Amygdala (tissue), 56 donors: ENCODE data around the gene HSPD1.
"Not testable (repeated sequence)": the region's sequence is repeated elsewhere in the genome, so short reads cannot be mapped to it uniquely, and the experiment has no call there.

Experiments
- DNase-seq, 56 donors: peaks; one replicate each; lab custom pipeline; 2025; lab: John Stamatoyannopoulos, UW

HSPD1 gene

DNA sequence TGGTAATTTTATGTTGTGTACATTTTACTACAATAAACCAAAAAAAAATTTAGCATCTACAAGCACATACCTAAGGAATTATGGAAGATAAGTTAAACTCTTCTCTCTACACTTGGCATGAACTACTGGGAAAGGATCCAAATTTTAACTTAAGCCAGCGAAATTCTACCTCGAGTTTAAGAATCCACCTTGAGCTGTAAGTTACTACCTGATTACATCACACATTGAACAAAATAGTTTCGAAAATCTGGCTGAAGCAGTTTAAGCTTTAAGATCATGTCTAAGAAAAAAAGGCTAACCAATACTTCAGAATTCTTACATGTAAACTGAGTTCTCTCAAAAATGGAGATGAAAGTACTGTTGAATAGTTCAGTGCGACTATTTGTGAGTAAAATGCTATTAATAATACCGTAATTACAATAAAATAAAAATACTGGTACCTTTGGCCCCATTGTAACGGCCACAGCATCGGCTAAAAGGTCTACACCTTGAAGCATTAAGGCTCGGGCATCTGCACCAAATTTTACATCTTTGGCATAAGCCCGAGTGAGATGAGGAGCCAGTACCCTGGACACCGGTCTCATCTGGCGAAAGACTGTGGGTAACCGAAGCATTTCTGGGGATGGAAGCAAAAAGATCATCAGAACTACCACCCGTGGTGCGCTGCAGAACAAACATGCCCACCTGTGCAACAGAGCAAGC, 1.3 kb downstream of the HSPD1 start:
- DNase-seq = no peak

DNA sequence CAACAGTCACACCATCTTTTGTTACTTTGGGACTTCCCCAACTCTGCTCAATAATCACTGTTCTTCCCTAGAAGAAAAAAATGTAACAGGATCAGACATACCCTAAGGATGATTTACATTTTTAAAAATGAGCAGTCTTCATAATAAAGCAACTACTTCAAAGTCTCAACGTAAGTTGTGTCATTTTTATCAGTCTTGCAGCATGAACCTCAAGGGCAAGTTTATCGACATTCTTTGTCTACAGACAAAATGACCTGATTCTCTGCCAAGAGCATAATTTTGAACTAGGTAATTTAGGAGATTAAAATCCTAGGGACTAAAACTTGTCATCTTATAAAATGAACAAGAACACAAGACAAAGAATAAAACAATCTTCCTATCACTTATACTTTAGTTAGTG, 2.3 kb downstream of the HSPD1 start:
- DNase-seq = no peak

DNA sequence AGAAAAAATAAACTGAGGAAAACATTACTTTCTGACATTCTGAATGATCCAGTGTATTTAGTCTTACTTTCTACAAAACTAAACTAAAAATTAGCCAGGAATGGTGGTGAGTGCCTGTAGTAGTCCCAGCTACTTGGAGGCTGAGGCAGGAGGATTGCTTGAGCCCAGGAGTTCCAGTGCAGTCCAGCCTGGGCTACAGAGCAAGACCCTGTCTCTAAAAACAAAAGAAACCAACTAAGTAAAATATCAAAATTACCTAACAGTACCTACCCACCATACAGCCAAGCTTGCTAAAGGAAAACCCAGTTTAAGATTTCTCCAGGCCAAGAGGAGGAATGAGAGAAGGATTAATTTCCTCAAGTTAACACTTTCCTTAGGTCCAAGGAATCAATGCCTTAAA, 2.9 kb downstream of the HSPD1 start:
- no peak for DNase-seq

DNA sequence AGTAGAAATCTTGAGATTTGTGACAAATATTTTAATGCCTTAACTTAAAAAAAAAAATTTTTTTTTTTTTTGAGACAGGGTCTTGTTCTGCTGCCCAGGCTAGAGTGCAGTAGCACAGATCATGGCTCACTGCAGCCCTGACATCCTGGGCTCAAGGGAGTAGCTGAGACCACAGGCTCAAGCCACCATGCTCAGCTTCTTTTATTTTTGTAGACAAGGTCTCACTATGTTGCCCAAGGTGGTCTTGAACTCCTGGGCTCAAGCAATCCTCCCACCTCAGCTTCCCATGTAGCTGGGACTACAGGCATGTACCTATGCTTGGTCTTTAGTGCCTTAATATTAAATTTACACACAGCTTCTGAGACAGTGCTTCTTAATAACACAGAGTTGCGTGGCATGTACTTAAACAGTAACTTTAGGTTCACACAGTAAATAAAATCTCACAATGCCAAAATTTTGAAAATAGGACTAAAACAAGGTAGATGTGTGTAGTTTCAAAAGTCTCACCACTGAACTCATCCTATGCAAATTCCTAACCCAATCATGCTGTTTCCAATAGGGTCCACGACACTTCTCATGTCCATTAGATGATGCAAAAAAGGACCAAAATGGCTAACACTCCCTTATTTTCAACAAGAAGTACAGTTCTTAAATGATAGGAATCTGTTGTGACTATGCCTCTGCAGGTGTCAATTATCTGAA, 4.1 kb downstream of the HSPD1 start:
- no peak for DNase-seq

DNA sequence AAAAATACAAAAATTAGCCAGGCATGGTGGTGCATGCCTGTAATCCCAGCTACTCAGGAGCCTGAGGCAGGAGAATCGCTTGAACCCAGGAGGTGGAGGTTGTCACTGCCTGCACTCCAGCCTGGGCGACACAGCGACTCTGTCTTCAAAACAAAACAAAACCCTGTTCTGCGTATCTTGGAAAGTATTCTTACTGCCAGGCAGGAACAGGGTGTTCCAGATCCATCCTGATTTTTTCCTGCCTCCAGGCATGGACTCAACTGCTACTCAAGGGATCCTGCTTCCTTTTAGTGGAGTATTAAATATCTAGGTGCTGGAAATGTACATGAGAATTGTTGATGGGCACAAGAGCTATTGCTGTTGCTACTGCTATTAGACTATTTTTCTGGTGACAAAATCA, 12.3 kb downstream of the HSPD1 start:
- no peak for DNase-seq

DNA sequence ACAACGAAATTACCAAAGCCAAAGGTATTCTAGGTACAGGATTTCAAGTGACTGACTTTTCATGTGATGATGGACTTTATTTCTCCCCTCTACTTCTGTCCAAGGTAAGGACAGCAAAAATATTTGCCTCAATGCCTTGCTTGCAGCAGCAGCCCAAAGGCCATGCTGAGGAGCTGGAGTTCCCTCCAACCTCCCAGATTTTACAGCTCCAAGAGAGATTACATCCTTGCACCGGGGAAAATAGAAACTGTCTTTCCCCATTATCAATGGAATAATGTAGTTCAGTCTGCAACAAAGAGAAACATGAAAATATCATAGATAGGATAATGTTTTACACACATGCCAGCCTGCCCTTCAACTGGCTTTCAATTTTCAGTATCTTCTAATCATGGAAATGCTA, 13.5 kb downstream of the HSPD1 start:
- no peak for DNase-seq

DNA sequence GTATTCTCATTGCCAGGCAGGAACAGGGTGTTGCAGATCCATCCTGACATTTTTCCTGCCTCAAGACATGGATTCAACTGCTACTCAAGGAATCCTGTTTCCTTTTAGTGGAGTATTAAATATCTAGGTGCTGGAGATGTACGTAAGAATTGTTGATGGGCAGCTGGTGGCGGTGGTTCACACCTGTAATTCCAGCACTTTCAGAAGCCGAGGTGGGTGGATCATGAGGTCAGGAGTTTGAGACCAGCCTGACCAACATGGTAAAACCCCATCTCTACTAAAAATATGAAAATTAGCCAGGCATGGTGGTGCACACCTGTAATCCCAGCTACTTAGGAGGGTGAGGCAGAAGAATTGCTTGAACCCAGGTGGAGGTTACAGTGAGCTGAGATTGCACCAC, 15.4 kb downstream of the HSPD1 start:
- DNase-seq = not testable (repeated sequence)

DNA sequence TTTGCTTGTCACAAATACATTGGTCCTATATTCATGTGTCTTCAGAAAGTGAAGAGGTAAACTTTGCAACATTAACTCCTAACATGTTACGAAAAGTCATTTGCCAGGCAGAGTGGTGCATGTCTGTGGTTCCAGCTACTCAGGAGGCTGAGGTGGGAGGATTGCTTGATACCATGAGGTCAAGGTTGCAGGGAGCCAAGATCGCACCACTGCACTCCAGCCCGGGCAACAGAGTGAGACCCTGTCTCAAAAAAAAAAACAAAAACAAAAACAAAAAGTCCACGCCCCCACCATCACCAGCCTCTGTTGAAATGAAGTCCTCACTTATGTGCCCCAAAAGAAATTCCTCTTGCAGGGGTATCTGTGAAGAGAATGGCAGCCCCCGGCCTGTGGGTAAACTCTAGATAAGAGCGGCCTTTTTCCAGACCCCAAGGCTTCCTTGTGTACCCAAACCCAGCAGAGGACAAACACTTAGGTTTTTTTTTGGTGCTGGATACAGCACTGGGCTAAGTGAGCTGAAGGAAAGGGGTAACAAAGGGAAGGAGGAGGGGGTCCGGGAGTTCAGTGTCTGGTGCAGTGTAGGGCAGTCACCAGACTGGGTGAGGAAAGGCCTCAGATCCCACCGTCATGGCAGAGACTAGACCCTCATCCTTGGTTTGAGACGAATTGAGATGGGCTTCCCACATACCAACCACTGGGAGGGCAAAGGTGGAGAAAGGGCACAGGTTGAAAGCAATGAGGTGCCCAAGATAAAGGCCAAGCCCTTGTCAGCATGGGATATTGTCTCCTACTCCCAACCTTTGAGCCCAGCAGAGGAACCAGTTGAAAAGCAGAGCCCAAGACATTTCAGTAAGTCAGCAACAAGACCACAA, 19.2 kb downstream of the HSPD1 start:
- DNase-seq = no peak

DNA sequence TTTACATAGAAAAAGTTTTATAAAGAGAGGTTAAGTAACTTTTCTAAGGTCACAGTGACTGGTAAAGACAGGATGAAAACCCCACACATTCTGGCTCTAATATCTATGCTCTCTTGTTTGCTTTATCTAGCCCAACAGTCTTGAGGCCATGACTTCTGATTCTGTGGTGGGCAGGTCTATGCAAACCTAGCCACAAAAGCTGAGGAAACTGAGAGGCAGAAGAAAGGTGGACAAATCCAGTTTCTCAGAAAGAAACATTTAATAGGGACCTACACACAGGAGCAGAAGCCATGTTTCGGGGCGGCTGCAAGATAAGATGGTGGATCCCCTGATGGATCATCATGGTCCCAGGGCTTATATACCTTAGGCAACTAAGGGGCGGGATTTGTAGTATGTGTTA, 21.8 kb downstream of the HSPD1 start:
- no peak for DNase-seq

DNA sequence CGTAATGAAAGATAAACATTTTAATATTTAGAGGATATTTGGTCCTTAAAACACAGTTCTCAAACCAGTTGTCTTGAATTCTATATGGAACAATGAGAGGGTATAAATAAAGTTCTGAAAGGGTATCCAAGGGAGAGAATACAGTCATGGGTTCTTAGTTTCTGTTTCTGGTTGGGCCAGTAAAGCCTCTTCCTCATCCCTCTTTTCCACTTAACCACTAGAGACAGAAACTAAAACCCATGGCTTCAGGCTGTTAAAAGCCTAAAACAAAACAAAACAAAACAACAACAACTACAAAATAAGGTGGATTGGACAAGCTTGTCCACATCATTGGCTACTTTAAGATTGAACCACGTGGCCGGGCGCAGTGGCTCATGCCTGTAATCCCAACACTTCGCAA, 27.5 kb downstream of the HSPD1 start:
- DNase-seq = no peak

DNA sequence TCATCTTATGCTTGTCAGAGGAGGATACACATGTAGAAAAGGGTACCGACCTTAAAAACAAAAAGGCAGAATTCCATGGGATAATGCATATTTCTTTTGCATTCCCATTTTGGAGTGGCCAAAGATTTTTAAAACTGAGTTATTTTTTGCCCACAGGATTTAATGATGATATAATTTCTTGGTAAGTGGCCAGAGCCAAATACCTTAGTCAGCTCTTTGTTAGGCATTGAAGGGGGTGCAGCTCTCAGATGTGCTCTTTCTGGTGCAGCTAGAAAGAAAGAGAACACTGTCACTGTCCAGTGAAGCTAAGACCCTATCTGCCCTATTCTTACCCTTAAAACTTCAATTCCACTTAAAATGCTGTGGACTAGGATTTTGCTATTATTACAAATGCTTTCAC, 35.5 kb downstream of the HSPD1 start:
- DNase-seq = no peak

DNA sequence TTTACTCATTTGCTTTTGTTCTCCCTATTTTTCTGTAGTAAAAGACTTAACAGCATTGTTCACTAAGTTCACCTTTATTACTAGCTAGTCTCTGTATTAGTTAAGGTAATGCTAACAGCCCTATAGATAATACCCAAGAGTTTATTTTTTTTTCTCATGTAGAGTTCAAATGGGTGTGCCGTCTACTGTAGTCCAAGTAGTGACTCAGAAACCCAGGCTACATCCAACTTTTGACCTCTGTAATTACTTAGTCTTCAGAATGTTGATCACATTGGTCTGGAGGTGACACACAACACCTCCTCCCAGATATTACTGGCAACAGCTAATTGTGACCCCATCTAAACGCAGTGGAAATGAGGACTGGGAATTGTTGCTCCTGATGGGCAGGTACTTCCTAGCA, 38.6 kb downstream of the HSPD1 start:
- DNase-seq = no peak

DNA sequence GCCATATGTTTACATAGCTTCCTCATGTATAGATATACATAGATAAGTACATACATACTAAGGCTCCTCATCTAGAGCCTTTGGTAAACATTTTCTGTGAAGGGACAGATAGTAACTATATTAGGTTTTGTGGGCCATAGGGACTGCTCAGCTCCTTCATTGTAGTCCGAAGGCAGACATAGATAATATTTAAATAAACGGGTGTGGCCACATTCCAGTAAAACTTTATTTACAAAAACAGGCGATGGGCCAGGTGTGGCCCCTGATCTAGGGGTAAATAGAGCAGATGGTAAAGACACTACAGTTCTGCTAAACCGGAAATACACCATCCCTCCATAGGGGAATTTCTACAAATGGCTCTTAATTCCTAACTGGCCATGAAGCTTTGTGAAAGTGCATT, 39.0 kb downstream of the HSPD1 start:
- DNase-seq = no peak

DNA sequence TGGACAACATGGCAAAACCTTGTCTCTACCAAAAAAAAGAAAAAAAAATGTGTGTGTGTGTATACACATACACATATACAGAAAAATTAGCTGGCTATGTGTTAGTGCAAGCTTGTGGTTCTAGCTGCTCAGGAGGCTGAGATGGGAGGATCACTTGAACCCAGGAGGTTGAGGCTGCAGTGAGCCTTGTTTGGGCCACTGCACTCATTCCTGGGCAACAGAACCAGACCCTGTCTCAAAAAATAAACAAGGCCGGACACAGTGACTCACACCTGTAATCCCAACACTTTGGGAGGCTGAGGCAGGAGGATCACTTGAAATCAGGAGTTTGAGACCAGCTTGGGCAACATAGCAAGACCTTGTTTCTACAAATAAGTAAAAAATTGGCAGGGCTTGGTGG, 44.2 kb downstream of the HSPD1 start:
- DNase-seq = no peak

DNA sequence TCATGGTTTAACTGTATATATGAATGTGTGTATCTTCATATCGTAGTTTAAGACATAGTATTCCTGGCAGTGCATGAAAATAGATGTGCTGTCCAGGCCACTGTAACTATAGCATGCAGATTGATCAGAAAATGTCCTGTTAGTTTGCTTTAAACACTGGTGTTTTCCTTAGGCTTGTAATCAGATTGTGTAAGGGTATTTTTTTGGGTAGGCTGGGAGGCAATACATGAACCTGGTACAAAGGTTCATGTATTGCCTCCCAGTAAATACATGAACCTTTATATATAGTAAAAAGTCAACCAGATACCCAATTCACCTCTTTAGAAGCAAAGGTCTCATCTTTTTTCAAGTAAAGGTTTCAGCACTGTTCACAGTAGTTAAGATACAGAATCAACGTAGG, 44.7 kb downstream of the HSPD1 start:
- no peak for DNase-seq

DNA sequence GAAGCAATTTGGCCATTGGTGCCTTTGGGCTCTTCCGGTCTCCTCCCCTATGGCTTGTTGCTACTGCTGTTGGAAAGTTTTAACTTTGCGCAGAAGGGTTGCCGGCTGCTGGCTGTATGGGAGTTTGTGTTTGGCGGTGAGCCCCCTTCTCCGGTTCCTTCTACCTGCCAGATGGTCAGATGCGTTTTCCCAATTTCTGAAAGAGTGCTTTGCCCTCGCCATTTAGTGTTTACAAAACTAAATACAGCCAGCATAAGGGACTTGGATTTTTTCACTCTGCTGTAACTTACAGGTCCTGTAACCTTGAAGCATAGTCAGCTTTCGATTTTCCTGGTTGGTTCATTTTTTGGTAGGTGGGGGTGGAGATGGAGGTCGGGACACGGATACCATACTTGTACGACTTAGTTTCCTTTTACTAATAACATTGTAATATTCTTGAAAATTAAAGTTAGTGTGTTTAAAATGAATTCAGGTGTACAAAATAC, 45.7 kb downstream of the HSPD1 start:
- DNase-seq = peak in 7 of 56 donors; percentile 32 to 70 (median 56)

DNA sequence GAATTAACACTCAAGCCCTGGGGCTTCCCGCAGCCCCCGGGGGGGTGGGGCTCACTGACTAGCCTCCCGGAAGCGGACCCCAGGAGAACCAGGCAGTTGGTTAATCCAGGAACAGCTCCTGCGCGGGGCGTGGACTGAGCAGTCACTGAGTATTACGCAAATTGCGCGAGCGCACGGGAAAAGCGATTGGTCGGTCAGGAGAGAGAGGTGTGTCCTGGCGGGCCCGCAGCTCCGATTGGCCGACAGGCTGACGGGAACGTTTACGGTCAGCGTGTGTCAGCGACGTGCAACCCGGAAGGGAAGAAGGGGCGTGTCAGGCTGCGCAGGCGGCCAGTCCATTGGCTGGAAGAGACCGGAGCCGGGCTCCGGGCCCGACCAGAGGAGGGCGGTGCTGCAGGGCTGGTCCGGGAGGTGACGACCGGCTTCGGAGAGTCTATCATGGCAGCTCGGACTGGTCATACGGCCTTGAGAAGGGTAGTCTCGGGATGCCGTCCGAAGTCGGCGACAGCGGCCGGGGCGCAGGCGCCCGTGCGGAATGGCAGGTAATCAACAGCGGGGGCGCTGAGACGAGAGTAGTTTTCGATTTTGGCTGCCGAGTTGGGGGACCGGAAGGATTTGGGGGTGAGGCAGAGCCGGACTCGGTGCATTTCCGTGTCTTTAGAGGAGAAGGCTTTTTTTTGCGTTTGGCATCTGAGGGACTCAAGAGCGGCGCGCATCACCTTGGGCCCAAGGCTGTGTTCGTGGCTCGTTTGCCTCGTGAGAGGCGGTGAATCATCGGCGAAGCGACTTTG, 46.3 kb downstream of the HSPD1 start, which contains the start of gene COQ10B:
TSS of gene COQ10B (plus strand) at position 430 of the 791 bp plus-strand sequence. CDS start at position 439, 9 bp downstream.
- peak; percentile 80 to 100 (median 99) for DNase-seq

DNA sequence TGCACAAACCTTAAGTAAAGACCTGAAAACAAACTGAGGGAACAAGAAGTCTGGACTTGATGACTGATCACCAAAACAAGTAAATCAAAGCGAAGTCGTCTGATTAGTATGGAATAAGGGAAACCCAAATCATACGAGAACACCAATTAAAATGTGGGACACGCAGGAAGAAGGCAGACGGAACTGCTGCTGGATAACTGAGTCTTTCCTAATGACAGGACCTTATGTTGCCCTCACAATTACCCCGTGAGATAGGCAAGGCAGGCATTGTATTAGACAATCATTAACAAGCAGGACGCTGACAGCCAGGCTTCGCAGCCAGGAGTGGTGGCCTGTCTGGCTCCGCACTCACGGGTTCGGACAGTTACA, 46.9 kb downstream of the HSPD1 start:
- DNase-seq = no peak

DNA sequence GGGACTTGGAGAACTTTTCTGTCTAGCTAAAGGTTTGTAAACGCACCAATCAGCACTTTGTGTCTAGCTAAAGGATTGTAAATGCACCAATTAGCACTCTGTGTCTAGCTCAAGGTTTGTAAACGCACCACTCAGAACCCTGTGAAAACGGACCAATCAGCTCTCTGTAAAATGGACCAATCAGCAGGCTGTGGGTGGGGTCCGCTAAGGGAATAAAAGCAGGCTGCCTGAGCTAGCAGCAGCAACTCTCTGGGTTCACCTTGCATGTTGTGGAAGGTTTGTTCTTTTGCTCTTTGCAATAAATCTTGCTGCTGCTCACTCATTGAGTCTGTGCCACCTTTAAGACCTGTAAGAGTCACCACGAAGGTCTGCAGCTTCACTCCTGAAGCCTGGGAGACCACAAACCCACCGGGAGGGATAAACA, 48.7 kb downstream of the HSPD1 start:
- DNase-seq = not testable (repeated sequence)

DNA sequence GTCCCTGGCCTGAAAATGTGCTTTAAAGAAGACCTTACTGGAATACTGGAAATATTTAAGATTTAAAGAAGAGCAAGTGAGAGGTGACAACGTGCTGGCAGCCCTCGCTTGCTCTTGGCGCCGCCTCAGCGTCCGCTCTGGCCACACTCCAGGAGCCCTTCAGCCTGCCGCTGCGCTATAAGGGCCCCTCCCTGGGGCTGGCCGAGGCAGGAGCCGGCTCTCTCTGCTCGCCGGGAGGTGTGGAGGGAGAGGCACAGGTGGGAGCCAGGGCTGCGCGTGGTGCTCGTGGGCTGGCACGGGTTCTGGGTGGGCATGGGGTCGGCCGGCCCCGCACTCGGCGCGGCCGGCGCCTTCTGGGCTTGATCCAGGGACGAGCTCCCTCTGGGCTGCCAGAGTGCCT, 49.2 kb downstream of the HSPD1 start:
- no peak for DNase-seq
